ENCODE measurements around the gene TBC1D21.

DNA sequence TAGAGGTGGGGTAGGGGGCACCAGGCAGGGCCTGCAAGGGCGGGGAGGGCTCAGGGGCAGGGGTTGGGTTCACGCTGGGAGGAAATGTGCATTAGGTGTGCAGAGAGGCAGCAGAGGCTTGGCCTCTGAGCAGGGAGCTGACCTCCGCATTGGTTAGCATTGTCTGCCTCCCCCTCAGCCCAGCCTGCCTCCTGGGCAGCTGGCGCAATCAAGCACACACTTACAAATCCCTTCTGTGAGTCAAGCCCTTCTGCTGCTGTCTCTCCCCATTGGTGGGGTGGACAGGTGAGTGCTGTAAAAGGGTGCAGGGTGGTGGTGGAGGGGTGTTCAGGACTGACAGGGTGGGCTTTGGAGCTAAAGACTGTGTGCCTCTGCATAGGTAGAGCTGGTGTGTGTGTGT, 62.2 kb downstream of the TBC1D21 start:
- TF ChIP-seq, protein P1, sequence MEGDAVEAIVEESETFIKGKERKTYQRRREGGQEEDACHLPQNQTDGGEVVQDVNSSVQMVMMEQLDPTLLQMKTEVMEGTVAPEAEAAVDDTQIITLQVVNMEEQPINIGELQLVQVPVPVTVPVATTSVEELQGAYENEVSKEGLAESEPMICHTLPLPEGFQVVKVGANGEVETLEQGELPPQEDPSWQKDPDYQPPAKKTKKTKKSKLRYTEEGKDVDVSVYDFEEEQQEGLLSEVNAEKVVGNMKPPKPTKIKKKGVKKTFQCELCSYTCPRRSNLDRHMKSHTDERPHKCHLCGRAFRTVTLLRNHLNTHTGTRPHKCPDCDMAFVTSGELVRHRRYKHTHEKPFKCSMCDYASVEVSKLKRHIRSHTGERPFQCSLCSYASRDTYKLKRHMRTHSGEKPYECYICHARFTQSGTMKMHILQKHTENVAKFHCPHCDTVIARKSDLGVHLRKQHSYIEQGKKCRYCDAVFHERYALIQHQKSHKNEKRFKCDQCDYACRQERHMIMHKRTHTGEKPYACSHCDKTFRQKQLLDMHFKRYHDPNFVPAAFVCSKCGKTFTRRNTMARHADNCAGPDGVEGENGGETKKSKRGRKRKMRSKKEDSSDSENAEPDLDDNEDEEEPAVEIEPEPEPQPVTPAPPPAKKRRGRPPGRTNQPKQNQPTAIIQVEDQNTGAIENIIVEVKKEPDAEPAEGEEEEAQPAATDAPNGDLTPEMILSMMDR (IDR thresholded peaks at IDR 0.05; ENCODE audit: poor library complexity, severe bottlenecking): no peak
- TF ChIP-seq TAF1 (IDR thresholded peaks at IDR 0.05; ENCODE audit: low read depth) (no peak), EP300 (conservative IDR thresholded peaks at IDR 0.05; ENCODE audit: poor library complexity, severe bottlenecking) (no peak), EZH2 (IDR thresholded peaks at IDR 0.05; ENCODE audit: borderline replicate concordance, insufficient read depth, low read length, poor library complexity, severe bottlenecking) (no peak), POLR2AphosphoS5 (IDR thresholded peaks at IDR 0.05) (no peak)

Measured in neural cell (in vitro differentiated cells).